Nasal cavity respiratory epithelium epithelial cell of viscerocranial mucosa (primary cell): ENCODE data around the gene IL25. TPM values are rescaled to one million over a fixed set of nuclear protein-coding genes. Genes with fewer than 3 reads are reported as not detected.

Experiments used
- total RNA-seq: library from RNA; depleted of rRNA; stranded (reverse); fragments of >200 nt; gene quantifications from 2 replicates; pipeline ENCODE4 v1.2.3, GENCODE V29; 2014

The IL25 gene
- not detected in 2 replicates for total RNA-seq

DNA sequence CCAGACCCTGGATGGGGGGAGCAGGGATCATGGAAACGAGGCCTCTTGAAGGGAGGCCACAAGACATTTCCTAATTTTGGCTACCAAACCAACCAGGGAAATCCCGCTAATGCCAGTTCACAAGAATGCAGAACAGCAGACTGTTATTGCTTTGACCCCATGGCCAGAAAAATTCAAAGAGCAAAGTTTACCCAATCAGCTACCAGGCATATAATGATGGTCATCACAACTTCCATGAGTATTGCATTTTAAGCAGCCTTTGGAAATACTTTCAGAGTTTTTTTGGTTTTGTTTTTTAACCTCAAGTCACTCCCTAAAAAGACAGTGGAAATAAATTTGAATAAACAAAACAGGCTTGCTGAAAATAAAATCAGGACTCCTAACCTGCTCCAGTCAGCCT, at the start of gene IL25:
Gene IL25 (plus strand): TSS at position 301 of the 400 bp plus-strand sequence.

DNA sequence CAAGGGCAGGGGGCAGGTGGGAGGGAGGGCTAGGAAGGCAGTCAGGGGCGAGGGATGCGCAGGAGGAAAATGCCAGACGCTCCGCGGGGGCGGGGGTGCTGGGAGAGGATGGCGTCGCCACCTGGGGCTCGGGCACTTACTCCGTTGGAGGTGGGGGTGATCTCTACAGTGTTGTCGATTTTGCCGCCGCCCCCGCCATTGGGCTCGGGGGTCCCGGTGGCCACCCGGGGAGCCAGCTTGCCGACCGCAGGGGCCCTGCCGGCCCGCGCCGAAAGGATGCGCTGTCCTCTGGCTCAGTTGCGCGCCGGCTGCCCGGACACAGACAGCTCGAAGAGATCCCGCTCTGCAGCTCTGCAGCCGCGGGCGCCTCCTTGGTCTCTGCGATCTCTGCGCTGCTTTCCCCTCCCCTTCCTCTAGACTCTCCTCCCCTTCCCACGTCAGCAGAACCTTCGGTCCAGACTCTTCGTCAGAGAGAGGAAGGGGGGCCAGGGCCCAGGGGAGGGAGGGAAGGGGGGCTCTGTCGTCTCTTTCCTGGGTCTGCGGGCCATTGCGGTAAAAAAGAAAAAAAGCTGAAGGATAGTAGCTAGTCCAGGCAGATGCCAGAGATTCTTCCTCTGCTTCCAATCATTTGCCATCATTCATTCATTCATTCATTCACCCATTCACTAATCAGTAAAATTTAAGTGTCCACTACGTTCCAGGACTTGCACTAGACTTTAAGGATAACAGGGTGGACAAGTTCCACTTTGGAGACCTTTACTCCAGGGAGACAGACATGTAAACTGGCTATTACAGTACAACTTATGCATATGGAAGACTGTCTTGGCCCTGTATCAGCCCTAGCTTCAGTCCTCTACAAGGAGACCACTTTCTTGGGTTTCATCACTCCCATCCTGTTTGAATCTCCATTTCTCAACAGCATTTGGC, 19.8 kb upstream of the IL25 start, which contains the start of gene SLC22A17:
Gene SLC22A17 (minus strand): TSS at position 382 of the 927 bp plus-strand sequence.

GRCh38 chr14:23365036-23365731, 7.4 kb upstream of the IL25 start, which contains the start of gene EFS:
Gene EFS, minus strand, starts transcription at chr14:23365172. Its CDS starts 147 bp downstream, at chr14:23365025.

GRCh38 chr14:23376482-23377197, 4.0 kb downstream of the IL25 start, which contains the start of gene CMTM5:
Gene CMTM5, plus strand, starts transcription at chr14:23377046. Its CDS starts 206 bp downstream, at chr14:23377252.

DNA sequence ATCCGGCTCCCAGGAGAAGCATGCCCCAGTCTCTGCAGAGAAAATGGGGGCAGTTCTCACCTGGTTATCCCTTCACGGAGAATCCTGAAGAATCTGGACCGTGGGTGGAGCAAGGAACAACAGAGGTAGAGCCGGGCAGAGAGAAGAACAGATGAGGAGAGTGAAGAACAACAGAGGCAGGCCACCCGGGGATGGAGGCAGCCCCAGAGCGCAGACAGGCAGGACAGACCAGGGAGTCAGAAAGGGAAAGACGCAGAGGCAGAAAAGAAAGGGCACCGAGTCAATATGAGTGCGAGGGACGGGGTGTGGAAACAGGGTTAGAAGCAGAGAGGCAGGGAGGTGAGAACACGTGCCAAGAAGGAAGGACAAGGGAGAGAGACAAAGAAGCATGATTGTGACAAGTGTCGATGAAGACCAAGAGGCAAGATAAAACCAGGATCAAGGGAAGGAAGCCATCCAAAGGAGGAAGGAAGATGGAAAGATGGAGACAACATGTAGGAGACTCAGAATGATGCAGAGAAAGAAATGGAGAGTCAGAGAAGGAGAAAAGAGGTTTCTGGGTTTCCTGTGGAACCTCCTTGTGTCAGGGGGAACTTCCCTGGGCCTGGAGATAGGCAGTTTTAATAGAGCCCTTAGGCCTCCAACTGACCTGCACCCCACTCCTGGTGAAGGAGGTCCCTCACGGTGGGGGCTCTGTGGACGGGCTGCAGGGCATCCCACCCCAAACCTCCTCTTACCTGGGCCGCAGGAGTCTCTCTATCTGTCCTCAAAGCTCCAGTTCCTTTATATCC, 35.1 kb downstream of the IL25 start, which contains the start of gene MYH6:
Gene MYH6 (minus strand): TSS at position 758 of the 791 bp plus-strand sequence. CDS start 1,050 bp downstream, outside the sequence.

Other genes with a start within 250 kb of the IL25 start
- gene SLC7A8, start 189.1 kb upstream of the IL25 start, total RNA-seq: 12.6 and 26.1 TPM in 2 replicates
- not detected in 2 replicates for gene RNF212B, start 134.9 kb upstream of the IL25 start, total RNA-seq
- 5.1 and 13.2 TPM in 2 replicates for gene HOMEZ, start 86.7 kb upstream of the IL25 start, total RNA-seq
- gene PPP1R3E, start 70.0 kb upstream of the IL25 start, total RNA-seq: 2.7 and 3.1 TPM in 2 replicates
- gene BCL2L2, start 66.0 kb upstream of the IL25 start, total RNA-seq: 34.5 and 36.4 TPM in 2 replicates
- 81.3 and 91.4 TPM in 2 replicates for gene PABPN1, start 51.4 kb upstream of the IL25 start, total RNA-seq
- gene SLC22A17, start 19.9 kb upstream of the IL25 start, total RNA-seq: 1.0 and 4.9 TPM in 2 replicates
- gene EFS, start 7.6 kb upstream of the IL25 start, total RNA-seq: 6.2 and 14.2 TPM in 2 replicates
- not detected in 2 replicates for gene CMTM5, start 4.2 kb downstream of the IL25 start, total RNA-seq
- gene MYH6, start 35.5 kb downstream of the IL25 start, total RNA-seq: not detected in 2 replicates
- not detected in 2 replicates for gene MYH7, start 62.9 kb downstream of the IL25 start, total RNA-seq
- gene NGDN, start 96.9 kb downstream of the IL25 start, total RNA-seq: 49.6 and 50.5 TPM in 2 replicates
- gene ZFHX2, start 179.0 kb downstream of the IL25 start, total RNA-seq: under 0.01 and 0.43 TPM in 2 replicates
- 7.5 and 8.1 TPM in 2 replicates for gene THTPA, start 183.5 kb downstream of the IL25 start, total RNA-seq
- gene AP1G2, start 195.0 kb downstream of the IL25 start, total RNA-seq: 28.7 and 54.4 TPM in 2 replicates
- gene JPH4, start 206.0 kb downstream of the IL25 start, total RNA-seq: not detected in 2 replicates